ENCODE measurements around the gene PIK3R6.

The PIK3R6 gene

GRCh38 chr17:8758137-8758596 lies 109.3 kb downstream of the PIK3R6 start, which contains the start of gene SPDYE4:
TSS of gene SPDYE4 (minus strand) at chr17:8758546. CDS start at chr17:8758382, 164 bp downstream.
- H3K4me3 Mint-ChIP-seq = no peak within 1 kb of the TSS
- H3K36me3 Mint-ChIP-seq (ENCODE audit: low read depth) = no peaks in the 10 kb centered on the region
- no peak within 1 kb of the TSS for H3K27ac Mint-ChIP-seq
- H3K27me3 Mint-ChIP-seq (ENCODE audit: low read depth) = peaks cover 43% of the 10 kb centered on the region
- peaks cover 2% of the 10 kb centered on the region for H3K9me3 Mint-ChIP-seq
- H3K4me1 Mint-ChIP-seq (ENCODE audit: low read depth) = no peaks in the 10 kb centered on the region

- H3K36me3 Mint-ChIP-seq (ENCODE audit: low read depth) = no peaks in the 10 kb centered on the region
- peaks cover 2% of the 10 kb centered on the region for H3K9me3 Mint-ChIP-seq
- no peak overlapping the region for H3K4me3 Mint-ChIP-seq
- H3K27ac Mint-ChIP-seq = no peak overlapping the region
- peaks cover 40% of the 10 kb centered on the region for H3K27me3 Mint-ChIP-seq (ENCODE audit: low read depth)
- H3K4me1 Mint-ChIP-seq (ENCODE audit: low read depth) = no peaks in the 10 kb centered on the region
Observed at GRCh38 chr17:8757189-8757588, 110.3 kb downstream of the PIK3R6 start.

DNA sequence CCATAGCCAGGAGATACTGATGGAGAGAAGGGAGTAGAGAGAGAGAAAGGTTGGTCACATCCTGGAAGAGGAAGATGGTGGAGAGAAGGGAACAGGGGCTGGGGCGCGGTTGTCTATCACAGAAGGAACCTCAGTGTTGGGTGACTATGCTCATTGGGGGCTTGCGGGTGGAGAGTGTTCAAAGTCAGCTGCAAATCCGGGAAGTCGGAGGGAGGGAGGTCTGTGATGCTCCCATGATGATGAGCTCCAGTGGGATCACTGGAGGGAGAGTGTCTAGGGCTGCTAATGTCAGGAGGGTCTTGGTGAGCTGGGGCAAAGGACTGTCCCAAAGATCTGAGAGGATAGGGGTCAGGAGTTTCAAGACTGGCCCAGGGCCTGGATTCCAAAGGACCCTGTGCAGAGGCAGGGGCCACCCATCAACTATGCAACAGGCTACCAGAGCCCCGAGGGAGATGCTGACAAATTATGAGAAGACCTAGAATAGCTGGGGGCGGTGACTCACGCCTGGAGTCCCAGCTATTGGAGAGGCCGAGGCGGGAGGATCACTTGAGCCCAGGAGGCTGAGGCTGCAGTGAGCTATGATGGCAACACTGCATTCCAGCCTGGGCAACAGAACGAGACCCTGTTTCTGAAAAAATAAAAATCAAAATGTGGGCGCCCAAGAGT lies 111.8 kb downstream of the PIK3R6 start:
- no peaks in the 10 kb centered on the region for H3K4me1 Mint-ChIP-seq (ENCODE audit: low read depth)
- no peak overlapping the region for H3K4me3 Mint-ChIP-seq
- peaks cover 33% of the 10 kb centered on the region for H3K27me3 Mint-ChIP-seq (ENCODE audit: low read depth)

GRCh38 chr17:8754890-8755289 lies 112.6 kb downstream of the PIK3R6 start:
- Mint-ChIP-seq H3K36me3 (ENCODE audit: low read depth) (no peaks in the 10 kb centered on the region), H3K4me1 (ENCODE audit: low read depth) (no peaks in the 10 kb centered on the region), H3K9me3 (no peaks in the 10 kb centered on the region), H3K27ac (no peak overlapping the region), H3K4me3 (no peak overlapping the region), H3K27me3 (ENCODE audit: low read depth) (peaks cover 26% of the 10 kb centered on the region)

More for the DNA sequence above, 111.8 kb downstream of the PIK3R6 start:
- Mint-ChIP-seq H3K9me3 (no peaks in the 10 kb centered on the region), H3K36me3 (ENCODE audit: low read depth) (no peaks in the 10 kb centered on the region), H3K27ac (no peak overlapping the region)

DNA sequence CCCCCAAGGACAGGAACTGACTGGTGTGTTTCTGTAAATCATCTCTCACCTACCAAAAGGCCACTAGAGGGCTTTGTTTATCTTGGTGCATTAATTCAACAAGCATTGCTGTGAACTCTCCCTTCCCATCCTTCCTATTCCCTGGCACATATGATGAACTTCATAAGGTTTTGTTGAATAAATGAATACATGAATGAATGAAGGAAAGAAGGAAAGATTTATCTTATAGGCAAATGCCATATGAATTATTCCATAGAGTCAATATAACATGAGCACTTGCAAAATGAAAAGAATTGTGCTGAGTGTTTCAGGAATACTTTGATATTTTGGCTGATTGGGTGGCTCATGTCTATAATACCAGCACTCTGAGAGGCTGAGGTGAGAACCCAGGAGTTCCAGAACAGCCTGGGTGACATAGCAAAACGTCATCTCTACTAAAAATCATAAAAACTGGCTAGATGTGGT lies 113.5 kb downstream of the PIK3R6 start:
- Mint-ChIP-seq H3K4me3 (no peak overlapping the region), H3K27me3 (ENCODE audit: low read depth) (peaks cover 25% of the 10 kb centered on the region), H3K4me1 (ENCODE audit: low read depth) (no peaks in the 10 kb centered on the region), H3K27ac (no peak overlapping the region), H3K36me3 (ENCODE audit: low read depth) (no peaks in the 10 kb centered on the region), H3K9me3 (no peaks in the 10 kb centered on the region)

DNA sequence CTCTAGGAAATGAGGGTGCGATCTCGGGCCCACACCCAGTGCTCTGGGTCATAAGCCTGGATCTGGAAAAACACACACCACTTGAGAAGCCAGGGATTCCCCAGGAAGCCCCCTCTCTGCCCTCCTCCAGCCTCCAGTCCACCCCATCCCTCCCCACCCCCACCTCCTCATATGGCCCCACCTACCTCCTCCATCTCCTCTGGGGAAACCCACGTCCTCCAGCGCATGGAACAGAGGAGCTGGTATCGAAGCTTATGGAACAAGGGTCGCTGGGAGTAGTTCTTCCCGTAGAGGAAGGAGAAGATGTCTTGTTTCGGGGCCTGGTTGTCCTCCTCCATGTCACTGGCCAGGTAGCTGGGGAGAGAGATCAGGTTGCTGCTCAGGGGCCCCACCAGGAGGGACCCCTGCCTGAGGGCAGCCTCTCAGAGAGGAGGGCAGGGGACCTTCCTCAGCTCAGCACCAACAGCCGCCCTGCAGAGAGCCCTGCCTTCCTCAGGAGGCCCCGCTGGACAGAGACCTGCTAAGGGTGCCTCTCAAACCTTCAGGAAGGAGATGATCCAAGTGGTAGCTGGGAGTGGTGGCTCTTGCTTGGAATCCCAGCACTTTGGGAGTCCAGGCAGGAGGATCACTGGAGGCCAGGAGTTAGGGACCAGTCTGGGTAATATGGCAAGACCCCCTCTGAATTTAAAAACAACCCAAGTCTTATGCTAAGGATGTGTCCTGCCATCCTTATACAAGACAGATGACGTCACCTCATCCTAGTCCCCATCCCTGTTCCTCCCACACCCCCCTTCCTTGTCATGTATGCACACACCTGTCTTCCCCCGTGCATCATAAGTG lies 114.1 kb downstream of the PIK3R6 start:
- no peak overlapping the region for H3K27ac Mint-ChIP-seq
- no peak overlapping the region for H3K4me3 Mint-ChIP-seq
- no peaks in the 10 kb centered on the region for H3K4me1 Mint-ChIP-seq (ENCODE audit: low read depth)
- H3K9me3 Mint-ChIP-seq = no peaks in the 10 kb centered on the region
- no peaks in the 10 kb centered on the region for H3K36me3 Mint-ChIP-seq (ENCODE audit: low read depth)
- peaks cover 29% of the 10 kb centered on the region for H3K27me3 Mint-ChIP-seq (ENCODE audit: low read depth)

Measured in T-helper 1 cell treated with Interleukin-12 subunit alpha and Interleukin-12 subunit beta and Interleukin-4 antibody, amounts not matched to agents 30 μg/mL and 1 μg/mL, for 36 hours (primary cell).